Measurements from ENCODE around the gene COQ9. TPM values are rescaled to one million over a fixed set of nuclear protein-coding genes. Genes with fewer than 3 reads are reported as not detected.

The COQ9 gene
- total RNA-seq, 2 experiments from 2014 or later = 28.5 to 29.0 TPM

GRCh38 chr16:57476546-57477410, 29.5 kb downstream of the COQ9 start:
- H3K27ac Mint-ChIP-seq = peak overlapping the region; percentile 18
- peaks cover 18% of the 10 kb centered on the region for H3K4me1 Mint-ChIP-seq
- H3K36me3 Mint-ChIP-seq (ENCODE audit: low read depth) = peaks cover 5% of the 10 kb centered on the region
- no peaks in the 10 kb centered on the region for H3K27me3 Mint-ChIP-seq
- POLR2A ChIA-PET = interaction anchor here (0.6 kb wide), 1 partner anchor 123 kb away, joined by 3 read pairs; no protein-coding TSS in a partner anchor
- CTCF ChIA-PET = interaction anchor here (0.5 to 1.6 kb wide), 5 partner anchors 14 to 63 kb away, joined by 3 to 7 read pairs (median 3); partner anchors contain the start of genes CIAPIN1, COQ9 and POLR2C
- no peaks in the 10 kb centered on the region for H3K9me3 Mint-ChIP-seq
- no peak overlapping the region for H3K4me3 Mint-ChIP-seq
- no peak for DNase-seq

DNA sequence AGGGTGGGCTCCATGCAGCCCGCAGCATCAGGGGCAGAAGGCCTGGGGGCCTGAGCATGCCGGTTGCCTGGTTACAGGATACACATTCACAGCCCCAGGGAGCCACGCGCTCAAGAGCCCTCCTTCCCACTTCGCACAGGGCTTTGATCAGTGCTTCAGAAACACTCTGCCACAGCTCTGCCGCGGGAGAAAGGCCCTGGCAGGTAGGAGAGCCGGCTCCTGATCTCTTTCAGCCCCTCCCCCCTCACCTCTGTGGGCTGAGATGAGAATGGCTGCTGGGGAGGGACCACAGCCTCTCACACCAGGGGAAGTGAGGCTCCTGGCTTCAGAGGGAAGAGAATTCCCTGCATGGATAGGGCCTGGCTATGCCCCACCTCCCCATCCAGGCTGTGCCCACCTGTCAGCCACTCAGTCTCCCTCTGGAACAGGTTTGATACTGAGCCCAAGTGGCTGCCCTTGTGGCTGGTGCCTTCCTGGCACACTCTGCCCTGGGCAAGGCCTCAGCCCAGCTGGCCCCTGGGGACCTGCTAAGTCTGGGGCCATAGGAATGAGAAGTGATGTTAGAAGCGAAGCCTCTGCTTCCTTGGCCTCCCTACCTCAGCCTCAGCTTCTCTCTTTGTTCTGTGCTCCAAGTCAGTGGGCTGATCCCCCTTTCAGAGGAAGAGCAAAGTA, 30.4 kb downstream of the COQ9 start:
- Mint-ChIP-seq H3K9me3 (no peaks in the 10 kb centered on the region), H3K27me3 (no peaks in the 10 kb centered on the region), H3K4me1 (peaks cover 18% of the 10 kb centered on the region), H3K27ac (no peak overlapping the region), H3K4me3 (no peak overlapping the region), H3K36me3 (ENCODE audit: low read depth) (no peaks in the 10 kb centered on the region)
- DNase-seq = no peak
- ChIA-PET CTCF (interaction anchor here (0.5 to 1.6 kb wide), 2 partner anchors 15 to 173 kb away, joined by 4 read pairs; partner anchors contain the start of gene POLR2C), POLR2A (no interaction called here)

DNA sequence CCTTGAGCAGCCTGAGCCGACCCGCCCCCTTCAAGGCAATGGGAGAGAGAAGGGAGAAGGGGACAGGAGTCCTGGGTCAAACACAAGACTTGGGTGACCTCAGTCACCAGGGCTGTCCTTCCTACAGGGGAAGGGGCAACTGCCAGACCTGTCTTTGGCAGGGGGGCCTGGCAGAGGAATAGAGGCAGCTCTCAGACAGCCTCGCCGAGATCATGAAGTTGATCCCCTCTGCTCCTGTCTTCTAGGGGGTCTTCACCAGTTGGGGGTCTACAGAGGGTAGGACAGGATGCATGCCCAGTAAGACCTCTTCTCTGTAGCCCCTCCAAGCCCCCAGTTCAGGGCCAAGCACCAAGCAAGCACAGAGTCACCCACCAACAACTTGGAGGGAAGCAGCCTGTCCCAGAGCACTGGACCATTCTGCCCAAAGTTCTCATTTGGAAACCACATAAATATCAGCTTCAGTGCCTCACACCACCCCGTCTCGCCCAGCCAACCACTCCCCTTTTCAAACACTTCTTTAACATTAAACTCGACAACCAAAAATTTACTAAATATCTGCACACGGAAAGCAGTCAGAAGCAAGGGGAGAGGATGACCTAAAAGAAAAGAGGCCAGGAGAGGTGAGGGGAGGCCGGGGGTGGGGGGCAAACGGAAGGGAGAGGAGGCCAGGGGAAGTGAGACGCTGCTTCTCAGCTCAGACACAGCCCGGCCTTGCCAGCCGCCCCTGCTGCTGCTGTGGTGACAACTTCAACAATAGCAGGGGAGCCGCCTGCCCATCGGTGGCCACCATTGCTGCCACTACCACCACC, 31.3 kb downstream of the COQ9 start:
- no peak overlapping the region for H3K27ac Mint-ChIP-seq
- no peaks in the 10 kb centered on the region for H3K36me3 Mint-ChIP-seq (ENCODE audit: low read depth)
- ChIA-PET CTCF (interaction anchor here (0.5 to 1.6 kb wide), 2 partner anchors 41 to 172 kb away, joined by 3 to 4 read pairs; no protein-coding TSS in a partner anchor), POLR2A (no interaction called here)
- no peaks in the 10 kb centered on the region for H3K27me3 Mint-ChIP-seq
- peaks cover 18% of the 10 kb centered on the region for H3K4me1 Mint-ChIP-seq
- no peaks in the 10 kb centered on the region for H3K9me3 Mint-ChIP-seq
- no peak for DNase-seq
- no peak overlapping the region for H3K4me3 Mint-ChIP-seq

DNA sequence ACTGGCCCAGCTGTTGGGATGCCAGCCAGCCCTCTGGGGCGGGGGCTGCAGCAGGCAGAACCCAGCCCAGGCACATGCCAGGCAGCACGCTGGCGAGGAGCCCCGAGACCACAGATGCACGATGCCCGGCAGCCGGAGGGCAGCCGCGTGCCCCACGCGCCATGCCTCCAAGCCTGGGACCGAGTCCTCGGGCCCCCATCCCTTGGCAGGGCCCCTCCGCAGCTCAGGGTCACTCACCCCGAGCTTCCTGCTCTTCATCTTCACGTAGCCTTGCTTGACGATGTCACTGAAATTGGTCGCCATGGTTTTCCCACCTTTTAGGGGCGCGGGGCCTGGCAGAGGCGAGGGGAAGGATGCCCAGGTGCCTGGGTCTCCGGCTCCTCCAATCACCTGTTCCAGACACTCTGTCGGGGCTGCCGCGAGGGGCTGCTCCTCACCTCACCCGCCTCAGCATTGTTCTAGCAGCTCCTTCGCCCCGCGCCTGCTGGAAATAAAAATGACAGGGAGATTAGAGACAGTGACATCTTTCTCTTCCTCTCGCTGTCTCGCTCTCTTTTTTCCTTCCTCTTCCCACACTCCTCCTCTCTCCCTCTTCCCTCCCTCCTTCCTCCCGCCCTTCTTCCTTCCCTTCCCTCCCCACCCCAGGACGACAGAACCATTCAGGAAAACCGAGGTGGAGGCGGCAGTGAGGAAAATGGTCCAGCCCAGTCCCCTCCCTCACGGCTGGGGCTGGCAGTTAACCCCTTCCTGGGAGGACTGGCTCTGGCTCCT, 32.1 kb downstream of the COQ9 start:
- H3K27me3 Mint-ChIP-seq = no peaks in the 10 kb centered on the region
- no peak overlapping the region for H3K27ac Mint-ChIP-seq
- no peaks in the 10 kb centered on the region for H3K9me3 Mint-ChIP-seq
- ChIA-PET POLR2A (no interaction called here), CTCF (interaction anchor here (1.6 kb wide), 1 partner anchor 41 kb away, joined by 3 read pairs; no protein-coding TSS in a partner anchor)
- no peak overlapping the region for H3K4me3 Mint-ChIP-seq
- no peak for DNase-seq
- peaks cover 18% of the 10 kb centered on the region for H3K4me1 Mint-ChIP-seq
- H3K36me3 Mint-ChIP-seq (ENCODE audit: low read depth) = no peaks in the 10 kb centered on the region

GRCh38 chr16:57479976-57480753, 32.9 kb downstream of the COQ9 start:
- H3K4me3 Mint-ChIP-seq = no peak overlapping the region
- H3K27me3 Mint-ChIP-seq = peaks cover 6% of the 10 kb centered on the region
- H3K9me3 Mint-ChIP-seq = no peaks in the 10 kb centered on the region
- H3K27ac Mint-ChIP-seq = no peak overlapping the region
- ChIA-PET CTCF (interaction anchor here (1.2 to 1.6 kb wide), 4 partner anchors 18 to 63 kb away, joined by 3 to 5 read pairs (median 4); partner anchors contain the start of gene POLR2C), POLR2A (no interaction called here)
- H3K36me3 Mint-ChIP-seq (ENCODE audit: low read depth) = no peaks in the 10 kb centered on the region
- peaks cover 16% of the 10 kb centered on the region for H3K4me1 Mint-ChIP-seq
- DNase-seq = no peak

- ChIA-PET POLR2A (interaction anchor here (1.0 kb wide), 1 partner anchor 45 kb away, joined by 4 read pairs; no protein-coding TSS in a partner anchor), CTCF (interaction anchor here (1.2 to 1.4 kb wide), 3 partner anchors 18 to 64 kb away, joined by 3 to 5 read pairs (median 4); partner anchors contain the start of gene POLR2C)
- no peak overlapping the region for H3K27ac Mint-ChIP-seq
- no peak overlapping the region for H3K4me3 Mint-ChIP-seq
- H3K4me1 Mint-ChIP-seq = peaks cover 18% of the 10 kb centered on the region
- H3K9me3 Mint-ChIP-seq = no peaks in the 10 kb centered on the region
- H3K27me3 Mint-ChIP-seq = peaks cover 11% of the 10 kb centered on the region
- DNase-seq = no peak
- no peaks in the 10 kb centered on the region for H3K36me3 Mint-ChIP-seq (ENCODE audit: low read depth)
These were observed 33.5 kb downstream of the COQ9 start for GRCh38 chr16:57480754-57481230.

DNA sequence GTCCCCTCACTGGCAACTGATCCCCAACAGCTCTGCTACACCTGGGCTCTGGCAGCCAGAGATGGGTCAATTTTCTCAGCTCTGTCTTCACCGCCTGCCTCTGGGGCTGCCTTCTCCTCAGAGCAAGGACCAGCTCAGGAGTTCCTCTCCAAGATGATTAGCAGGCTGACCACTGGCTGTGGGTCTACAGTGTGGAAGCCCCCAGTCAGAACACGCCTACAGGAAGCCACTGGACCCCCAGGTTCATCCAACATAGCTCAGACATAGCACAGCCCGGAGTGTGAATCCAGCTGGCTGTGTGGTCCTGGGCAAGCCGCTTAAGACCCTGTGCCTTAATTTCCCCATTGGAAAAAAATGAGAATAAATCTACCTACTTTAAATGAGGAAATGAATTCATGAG, 34.1 kb downstream of the COQ9 start:
- Mint-ChIP-seq H3K36me3 (ENCODE audit: low read depth) (no peaks in the 10 kb centered on the region), H3K27ac (no peak overlapping the region), H3K4me3 (no peak overlapping the region), H3K4me1 (peaks cover 14% of the 10 kb centered on the region), H3K9me3 (no peaks in the 10 kb centered on the region), H3K27me3 (peaks cover 11% of the 10 kb centered on the region)
- ChIA-PET CTCF (interaction anchor here (1.4 kb wide), 1 partner anchor 41 kb away, joined by 5 read pairs; no protein-coding TSS in a partner anchor), POLR2A (interaction anchor here (1.0 kb wide), 1 partner anchor 44 kb away, joined by 4 read pairs; no protein-coding TSS in a partner anchor)
- no peak for DNase-seq

DNA sequence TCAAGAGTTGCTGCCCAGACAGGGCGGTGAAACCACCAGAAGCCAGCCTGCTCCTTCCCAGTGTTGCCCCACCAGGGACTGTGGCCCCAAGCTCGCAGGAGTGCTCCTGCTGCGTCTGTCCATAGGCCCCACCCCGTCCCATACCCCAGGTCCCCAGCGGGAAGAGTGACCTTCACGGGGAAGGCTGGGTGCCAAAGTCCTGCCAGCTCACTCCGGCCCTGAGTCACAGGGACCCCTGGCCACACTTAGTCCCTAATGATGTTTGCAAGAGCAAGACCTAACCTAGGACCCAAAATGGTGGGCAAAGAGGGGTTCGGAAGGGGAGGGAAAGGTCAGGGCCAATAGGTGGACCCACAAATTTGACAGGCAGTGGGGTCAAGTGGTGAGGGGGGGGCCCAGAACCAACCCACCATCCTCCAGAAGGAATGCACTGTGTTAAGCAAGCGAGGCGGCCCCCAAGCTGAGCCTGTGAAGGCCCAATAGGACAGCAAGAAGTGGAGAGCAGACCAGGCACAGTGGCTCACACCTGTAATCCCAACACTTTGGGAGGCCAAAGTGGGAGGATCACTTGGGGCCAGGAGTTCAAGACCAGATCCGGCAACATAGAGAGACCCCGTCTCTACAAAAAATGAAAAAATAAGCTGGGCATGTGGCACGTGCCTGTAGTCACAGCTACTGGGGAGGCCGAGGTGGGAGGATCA, 35.7 kb downstream of the COQ9 start:
- peaks cover 18% of the 10 kb centered on the region for H3K4me1 Mint-ChIP-seq
- POLR2A ChIA-PET = interaction anchor here (0.7 kb wide), 1 partner anchor 20 kb away, joined by 3 read pairs; the partner anchor contains the start of gene POLR2C
- no peaks in the 10 kb centered on the region for H3K36me3 Mint-ChIP-seq (ENCODE audit: low read depth)
- H3K27ac Mint-ChIP-seq = no peak overlapping the region
- H3K4me3 Mint-ChIP-seq = no peak overlapping the region
- no peaks in the 10 kb centered on the region for H3K9me3 Mint-ChIP-seq
- CTCF ChIA-PET = interaction anchor here (0.7 to 3.1 kb wide), 3 partner anchors 21 to 283 kb away, joined by 3 to 12 read pairs (median 6); partner anchors contain the start of gene POLR2C
- H3K27me3 Mint-ChIP-seq = peaks cover 11% of the 10 kb centered on the region
- no peak for DNase-seq

DNA sequence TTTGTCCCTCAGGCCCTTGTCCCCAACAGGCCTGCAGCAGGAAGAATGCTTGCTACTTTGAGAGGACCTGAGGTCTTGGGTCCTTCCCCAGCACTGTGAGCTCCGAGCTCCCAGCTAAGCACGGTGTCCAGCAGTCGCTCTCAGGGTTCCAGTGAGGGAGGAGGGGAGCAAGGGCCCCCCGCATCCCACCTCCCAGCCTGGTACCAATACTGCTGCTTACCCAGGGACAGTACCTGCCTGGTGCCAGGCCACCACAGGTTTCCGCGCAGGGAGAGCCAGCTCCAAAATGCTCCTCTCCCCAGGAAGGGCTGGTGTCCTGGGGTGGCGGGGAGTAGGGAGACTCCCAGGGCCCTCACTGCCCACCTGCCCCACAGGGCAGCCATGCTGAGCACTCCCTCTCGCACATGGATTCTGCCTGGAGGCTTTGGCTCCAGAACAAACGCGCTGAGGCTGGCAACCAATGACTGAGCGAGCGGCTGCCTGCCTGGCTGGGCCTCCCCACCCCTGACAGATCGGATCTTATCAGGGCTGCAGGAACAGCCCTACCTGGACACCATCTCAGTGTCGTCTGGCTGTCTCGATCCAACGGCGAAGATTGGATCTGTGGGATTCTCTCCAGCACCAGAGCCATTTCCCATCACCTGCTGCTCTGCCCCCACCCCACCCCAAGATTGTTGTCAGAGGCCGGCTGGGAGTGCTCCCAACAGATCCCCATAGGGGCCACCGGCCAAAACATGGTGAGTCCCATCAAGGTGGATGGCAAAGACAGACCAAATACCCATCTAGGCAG, 36.6 kb downstream of the COQ9 start:
- H3K36me3 Mint-ChIP-seq (ENCODE audit: low read depth) = no peaks in the 10 kb centered on the region
- H3K9me3 Mint-ChIP-seq = no peaks in the 10 kb centered on the region
- POLR2A ChIA-PET = interaction anchor here (0.7 to 1.2 kb wide), 3 partner anchors 21 to 37 kb away, joined by 3 to 4 read pairs (median 3); partner anchors contain the start of genes CIAPIN1, COQ9 and POLR2C

DNA sequence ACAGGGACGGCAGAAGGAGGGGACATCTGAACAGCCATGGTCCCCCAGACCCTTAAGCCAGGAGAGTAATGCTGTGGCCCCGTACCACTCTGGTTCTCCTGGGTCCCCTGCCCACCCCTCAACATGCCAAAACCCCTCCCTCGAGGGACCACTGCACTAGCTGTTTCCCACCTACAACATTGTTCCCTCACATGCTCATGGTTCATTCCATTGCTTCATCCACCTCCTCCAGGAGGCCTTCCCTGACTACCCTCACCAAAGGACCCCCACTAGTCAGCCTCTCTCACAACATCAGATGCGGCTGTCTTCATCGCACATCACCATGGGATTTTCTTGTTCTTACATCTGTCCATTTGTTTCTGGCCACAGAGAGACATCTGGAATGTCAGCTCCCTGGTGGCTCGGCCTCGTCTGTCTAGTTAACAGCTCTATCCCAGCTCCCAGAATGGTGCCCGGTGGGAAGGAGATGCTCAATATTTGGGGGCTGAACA, 37.3 kb downstream of the COQ9 start:
- no peaks in the 10 kb centered on the region for H3K36me3 Mint-ChIP-seq (ENCODE audit: low read depth)

More for the DNA sequence above, 36.6 kb downstream of the COQ9 start:
- DNase-seq = no peak
- CTCF ChIA-PET = interaction anchor here (1.6 to 3.1 kb wide), 2 partner anchors 22 to 36 kb away, joined by 6 to 12 read pairs; partner anchors contain the start of gene POLR2C
- Mint-ChIP-seq H3K4me3 (no peak overlapping the region), H3K27ac (no peak overlapping the region), H3K27me3 (peaks cover 11% of the 10 kb centered on the region), H3K4me1 (peaks cover 18% of the 10 kb centered on the region)

More for the DNA sequence above, 37.3 kb downstream of the COQ9 start:
- POLR2A ChIA-PET = interaction anchor here (0.9 to 3.7 kb wide), 3 partner anchors 22 to 53 kb away, joined by 3 to 23 read pairs (median 4); partner anchors contain the start of genes CCDC102A, CIAPIN1, COQ9 and POLR2C
- DNase-seq = no peak
- H3K27me3 Mint-ChIP-seq = peaks cover 11% of the 10 kb centered on the region
- H3K4me1 Mint-ChIP-seq = peaks cover 18% of the 10 kb centered on the region
- no peak overlapping the region for H3K27ac Mint-ChIP-seq
- no peak overlapping the region for H3K4me3 Mint-ChIP-seq
- CTCF ChIA-PET = interaction anchor here (1.0 to 3.1 kb wide), 2 partner anchors 20 to 22 kb away, joined by 3 to 12 read pairs; partner anchors contain the start of gene POLR2C
- H3K9me3 Mint-ChIP-seq = no peaks in the 10 kb centered on the region

Measured in activated CD4-positive, alpha-beta memory T cell treated with anti-CD3 and anti-CD28 coated beads, Interleukin-2, amount 10 ng/mL, durations not matched to agents 7 days and 5 days (primary cell).